HCT116 (cell line): ENCODE results near the gene MCRS1. TPM values are rescaled to one million over a fixed set of nuclear protein-coding genes. Genes with fewer than 3 reads are reported as not detected.

Experiments
- ATAC-seq: fragments of 200-7000 bp; cut with Tn5 transposase; 2 replicates; pipeline ENCODE4 v1.9.1; 2020; ENCODE audit warnings: mild to moderate bottlenecking, moderate library complexity
- BruUV-seq: library from RNA; stranded (reverse); fragments of 400-500 nt; replicated peaks from 2 replicates; lab custom pipeline; 2021; lab: Mats Ljungman, UMichigan
- CTCF ChIA-PET: fragments of 300-600 bp; sonication (Branson Sonifier 250); formaldehyde crosslinking; loops from one replicate; lab custom pipeline; 2021; ENCODE audit warnings: antibody characterized with exemption; lab: Charles Lee
- POLR2A ChIA-PET: fragments of 300-600, 350-600 bp; sonication (Branson Sonifier 250); formaldehyde crosslinking; loops from one replicate; lab custom pipeline; 2021; ENCODE audit warnings: antibody characterized with exemption; lab: Charles Lee
- RAD21 ChIA-PET, 2 experiments: fragments of 300-600 bp; sonication (Branson Sonifier 250); formaldehyde crosslinking; loops; one replicate each; lab custom pipeline; 2023; ENCODE audit warnings: low total read pairs in 2 of 2; ENCODE audit not compliant: uncharacterized antibody in 2 of 2, unreplicated experiment in 2 of 2, low non-redundant PET in 1 of 2; lab: Charles Lee
- DNase-seq: peaks from one replicate; pipeline ENCODE4 v3.0.0-alpha.2; 2010; ENCODE audit warnings: low read depth, low spot score
- H2AFZ ChIP-seq: fragments of 200-600 bp; shearing (Covaris generic), sonication (generic); 2 replicates; pipeline ENCODE4 v1.6.1; 2017; ENCODE audit warnings: low read depth, mixed run types, mixed read lengths, antibody characterized with exemption, low read length; ENCODE audit not compliant: poor library complexity, severe bottlenecking
- H3K27ac ChIP-seq: 2 replicates; pipeline ENCODE4 v1.5.1; 2012; ENCODE audit warnings: low read depth, low read length
- H3K27me3 ChIP-seq: fragments of 200-600 bp; sonication (generic); 2 replicates; pipeline ENCODE4 v1.6.1; 2016; ENCODE audit warnings: mixed run types, low read length, mixed read lengths; ENCODE audit not compliant: insufficient read depth
- H3K36me3 ChIP-seq, 2 experiments: fragments of 200-500 bp in 1 of 2; fragments of 200-600 bp in 1 of 2; sonication (Bioruptor generic) in 1 of 2; sonication (generic) in 1 of 2; 2 replicates each; pipeline versions ENCODE4 v1.5.1 to v1.6.1; 2014 to 2016; ENCODE audit warnings: low read length in 2 of 2, inconsistent platforms in 1 of 2, mixed read lengths in 1 of 2, mixed run types in 1 of 2; ENCODE audit not compliant: insufficient read depth in 2 of 2, control insufficient read depth in 1 of 2
- H3K4me1 ChIP-seq, 2 experiments: fragments of 200-600 bp in 1 of 2; sonication (generic) in 1 of 2; 2 replicates each; pipeline versions ENCODE4 v1.5.1 to v1.6.1; 2012 to 2017; ENCODE audit warnings: low read length in 2 of 2, inconsistent platforms in 1 of 2, mild to moderate bottlenecking in 1 of 2, mixed read lengths in 1 of 2, mixed run types in 1 of 2, moderate library complexity in 1 of 2; ENCODE audit not compliant: insufficient read depth in 2 of 2, control insufficient read depth in 1 of 2
- H3K4me2 ChIP-seq: fragments of 200-600 bp; sonication (generic); 2 replicates; pipeline ENCODE4 v1.6.1; 2017; ENCODE audit warnings: mixed run types, low read length, mixed read lengths
- H3K4me3 ChIP-seq, 2 experiments: fragments of 200-600 bp in 1 of 2; sonication (generic) in 1 of 2; replicated peaks in 1 of 2; 2 replicates each; pipeline ENCODE4 v1.5.1; 2011 to 2016; ENCODE audit warnings: low read length in 2 of 2, control low read depth in 1 of 2, low read depth in 1 of 2, mild to moderate bottlenecking in 1 of 2, mixed read lengths in 1 of 2, mixed run types in 1 of 2
- H3K79me2 ChIP-seq: fragments of 200-600 bp; sonication (generic); 2 replicates; pipeline ENCODE4 v1.6.1; 2017; ENCODE audit warnings: mild to moderate bottlenecking, mixed run types, low read length, moderate library complexity, mixed read lengths; ENCODE audit not compliant: insufficient read depth
- H3K9ac ChIP-seq: fragments of 200-600 bp; sonication (generic); 2 replicates; pipeline ENCODE4 v1.6.1; 2016; ENCODE audit warnings: low read length, mixed read lengths
- H3K9me2 ChIP-seq: fragments of 200-600 bp; sonication (generic), shearing (Covaris generic); 2 replicates; pipeline ENCODE4 v1.6.1; 2017; ENCODE audit warnings: mixed run types, mild to moderate bottlenecking, moderate library complexity; ENCODE audit not compliant: insufficient read depth
- H3K9me3 ChIP-seq, 2 experiments: fragments of 200-500 bp in 1 of 2; fragments of 200-600 bp in 1 of 2; sonication (Bioruptor generic) in 1 of 2; sonication (generic) in 1 of 2; 2 replicates each; pipeline ENCODE4 v1.6.1; 2014 to 2017; ENCODE audit warnings: low read length in 2 of 2, mixed read lengths in 2 of 2, inconsistent platforms in 1 of 2, low read depth in 1 of 2, mild to moderate bottlenecking in 1 of 2, mixed run types in 1 of 2, moderate library complexity in 1 of 2; ENCODE audit not compliant: control insufficient read depth in 1 of 2, insufficient read depth in 1 of 2
- H4K20me1 ChIP-seq: fragments of 200-600 bp; sonication (generic), shearing (Covaris generic); 2 replicates; pipeline ENCODE4 v1.6.1; 2017; ENCODE audit warnings: mixed run types, mild to moderate bottlenecking, moderate library complexity; ENCODE audit not compliant: insufficient read depth
- CBX3 ChIP-seq: IDR thresholded peaks from 2 replicates; pipeline ENCODE4 v1.6.1; 2012; ENCODE audit warnings: low read depth
- CEBPB ChIP-seq: IDR thresholded peaks from 2 replicates; pipeline ENCODE4 v1.6.1; 2012; ENCODE audit warnings: low read depth
- EGR1 ChIP-seq: IDR thresholded peaks from 2 replicates; pipeline ENCODE4 v1.6.1; 2012; ENCODE audit warnings: low read depth
- ELF1 ChIP-seq: IDR thresholded peaks from 2 replicates; pipeline ENCODE4 v1.6.1; 2012; ENCODE audit warnings: low read depth, borderline replicate concordance
- EZH2 ChIP-seq: fragments of 200-600 bp; sonication (generic); IDR thresholded peaks from 2 replicates; pipeline ENCODE4 v1.6.1; 2017; ENCODE audit warnings: antibody characterized with exemption, mixed run types
- EZH2phosphoT487 ChIP-seq: fragments of 200-600 bp; IDR thresholded peaks from 2 replicates; pipeline ENCODE4 v1.6.1; 2018; ENCODE audit warnings: antibody characterized with exemption, borderline replicate concordance
- FOSL1 ChIP-seq: IDR thresholded peaks from 2 replicates; pipeline ENCODE4 v1.6.1; 2012; ENCODE audit warnings: low read depth
- JUND ChIP-seq: IDR thresholded peaks from 2 replicates; pipeline ENCODE4 v1.6.1; 2012
- POLR2AphosphoS5 ChIP-seq: IDR thresholded peaks from 2 replicates; pipeline ENCODE4 v1.6.1; 2011; ENCODE audit warnings: mild to moderate bottlenecking, low read depth, low read length, moderate library complexity
- SIN3A ChIP-seq: IDR thresholded peaks from 2 replicates; pipeline ENCODE4 v1.6.1; 2012; ENCODE audit warnings: low read depth
- SP1 ChIP-seq: IDR thresholded peaks from 2 replicates; pipeline ENCODE4 v1.6.1; 2012; ENCODE audit warnings: low read depth
- SRF ChIP-seq: IDR thresholded peaks from 2 replicates; pipeline ENCODE4 v1.6.1; 2012; ENCODE audit warnings: low read depth
- TCF7L2 ChIP-seq: IDR thresholded peaks from 2 replicates; pipeline ENCODE4 v1.7.0; 2011; ENCODE audit warnings: borderline replicate concordance, inconsistent platforms; ENCODE audit not compliant: insufficient read depth, insufficient read length; ENCODE audit errors: extremely low read depth
- YY1 ChIP-seq: IDR thresholded peaks from 2 replicates; pipeline ENCODE4 v1.6.1; 2011; ENCODE audit warnings: low read length, low read depth, moderate library complexity, mild to moderate bottlenecking; ENCODE audit not compliant: insufficient replicate concordance; ENCODE audit errors: extremely low read depth
- ZNF274 ChIP-seq: fragments of 200-500 bp; sonication (Bioruptor generic); IDR thresholded peaks from 2 replicates; pipeline ENCODE4 v1.6.1; 2014; ENCODE audit warnings: mild to moderate bottlenecking, low read depth, low read length, inconsistent platforms
- intact Hi-C: fragments of 100-400 bp; cut with micrococcal nuclease; formaldehyde crosslinking; loops from 2 replicates; pipeline ENCODE4 v1.10.0; 2022
- total RNA-seq: library from RNA; stranded (reverse); gene quantifications from one replicate; pipeline ENCODE4 v1.2.1, GENCODE V29; 2021; ENCODE audit not compliant: unreplicated experiment
- TF ChIP-seq, protein P1 (sequence below): IDR thresholded peaks from 2 replicates; pipeline ENCODE4 v1.6.1; 2012; ENCODE audit warnings: low read depth
- TF ChIP-seq, protein P2 (sequence below), 3 experiments: fragments of 200-600 bp in 1 of 3; sonication (generic) in 1 of 3; IDR thresholded peaks in 2 of 3; conservative IDR thresholded peaks in 1 of 3; 2 replicates each; pipeline ENCODE4 v1.5.1; 2012 to 2017; ENCODE audit warnings: low read depth in 2 of 3, low read length in 2 of 3, antibody characterized with exemption in 1 of 3, borderline replicate concordance in 1 of 3, control low read depth in 1 of 3, mild to moderate bottlenecking in 1 of 3, mixed read lengths in 1 of 3, mixed run types in 1 of 3, moderate library complexity in 1 of 3; ENCODE audit not compliant: insufficient read depth in 1 of 3
- TF ChIP-seq, protein P3 (sequence below): IDR thresholded peaks from 2 replicates; pipeline ENCODE4 v1.6.1; 2012

Gene MCRS1
- total RNA-seq, 1 experiment from 2014 or later, result 91.9 TPM

DNA sequence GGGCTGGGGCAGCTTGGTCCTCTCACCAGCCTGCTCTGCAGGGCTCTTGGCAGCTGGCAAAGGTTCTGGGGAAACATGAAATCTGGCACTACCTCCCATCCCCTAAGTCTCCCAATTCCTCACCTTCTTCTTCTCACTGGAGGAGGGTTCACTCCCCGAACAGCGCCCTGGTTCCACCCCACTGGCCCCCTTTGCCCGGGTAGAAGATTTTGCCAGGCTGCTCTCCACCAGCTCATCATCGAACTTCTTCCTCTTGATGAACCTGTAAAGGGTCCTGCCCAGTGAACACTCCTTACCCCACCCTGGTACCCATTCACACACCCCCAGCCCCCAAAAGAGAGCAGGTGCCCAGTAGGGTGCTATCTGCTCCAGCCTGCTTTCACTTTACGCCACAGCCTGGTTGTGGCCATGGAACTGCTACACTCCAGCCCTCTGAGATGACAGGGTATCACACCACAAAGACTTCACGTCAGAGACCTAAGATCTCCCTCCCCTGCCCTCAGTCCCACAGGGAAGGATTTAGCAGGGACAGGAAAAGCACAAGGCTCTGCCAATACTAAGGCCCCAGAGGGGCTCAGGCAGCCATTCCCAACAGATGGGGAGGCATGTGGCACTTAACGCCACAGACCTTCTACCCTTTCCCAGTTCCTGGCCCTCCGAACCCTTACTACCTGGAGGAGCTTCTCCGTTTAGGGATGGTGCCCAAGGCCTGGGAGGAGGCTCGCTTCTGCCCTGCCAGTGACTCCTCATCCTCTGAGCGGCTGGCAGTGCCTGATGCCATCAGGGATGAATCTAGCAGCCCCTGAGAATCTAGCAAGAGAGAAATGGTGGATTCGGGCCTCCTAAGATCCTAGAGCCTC, 2.3 kb downstream of the MCRS1 start (continued):
- no peak for TF ChIP-seq POLR2AphosphoS5

DNA sequence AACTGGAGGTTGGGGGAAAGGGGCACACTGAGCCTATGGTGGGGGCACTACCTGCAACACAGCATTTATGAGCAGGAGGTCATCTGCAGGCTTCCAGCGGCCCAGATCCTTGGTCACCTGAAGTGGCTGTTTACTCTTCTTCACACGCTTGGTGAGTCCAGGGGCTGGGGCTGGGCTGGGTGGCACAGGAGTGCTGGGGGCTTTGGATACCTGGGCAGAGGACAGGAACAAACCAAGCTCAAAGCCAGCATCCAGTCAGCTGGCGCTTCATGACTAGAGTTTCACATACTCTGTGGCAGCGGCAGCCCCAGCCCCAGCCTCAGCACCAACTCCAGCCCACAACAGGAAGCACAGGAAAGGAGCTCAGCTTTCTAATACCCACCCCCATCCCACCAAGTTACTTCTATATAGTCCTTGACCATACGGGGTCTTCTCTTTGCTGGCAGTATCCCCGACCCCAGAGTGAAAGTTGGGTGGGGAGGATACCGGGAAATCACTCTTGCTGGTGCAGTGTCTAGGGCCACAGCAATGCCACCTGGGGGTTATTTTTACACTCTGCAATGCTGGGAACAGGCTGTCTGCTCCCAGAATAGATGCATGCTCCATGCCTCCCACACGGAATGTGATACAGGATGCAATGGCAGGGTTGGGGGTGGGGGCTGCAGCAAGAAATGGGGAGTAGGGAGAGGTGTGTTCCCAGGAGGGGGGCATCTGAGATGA, 3.1 kb downstream of the MCRS1 start:
- no TSS peak for BruUV-seq
- no peak overlapping the region; the same call in 1 of the 2 replicates for H3K27ac ChIP-seq
- TF ChIP-seq POLR2AphosphoS5, result no peak
- TF ChIP-seq, protein P1, sequence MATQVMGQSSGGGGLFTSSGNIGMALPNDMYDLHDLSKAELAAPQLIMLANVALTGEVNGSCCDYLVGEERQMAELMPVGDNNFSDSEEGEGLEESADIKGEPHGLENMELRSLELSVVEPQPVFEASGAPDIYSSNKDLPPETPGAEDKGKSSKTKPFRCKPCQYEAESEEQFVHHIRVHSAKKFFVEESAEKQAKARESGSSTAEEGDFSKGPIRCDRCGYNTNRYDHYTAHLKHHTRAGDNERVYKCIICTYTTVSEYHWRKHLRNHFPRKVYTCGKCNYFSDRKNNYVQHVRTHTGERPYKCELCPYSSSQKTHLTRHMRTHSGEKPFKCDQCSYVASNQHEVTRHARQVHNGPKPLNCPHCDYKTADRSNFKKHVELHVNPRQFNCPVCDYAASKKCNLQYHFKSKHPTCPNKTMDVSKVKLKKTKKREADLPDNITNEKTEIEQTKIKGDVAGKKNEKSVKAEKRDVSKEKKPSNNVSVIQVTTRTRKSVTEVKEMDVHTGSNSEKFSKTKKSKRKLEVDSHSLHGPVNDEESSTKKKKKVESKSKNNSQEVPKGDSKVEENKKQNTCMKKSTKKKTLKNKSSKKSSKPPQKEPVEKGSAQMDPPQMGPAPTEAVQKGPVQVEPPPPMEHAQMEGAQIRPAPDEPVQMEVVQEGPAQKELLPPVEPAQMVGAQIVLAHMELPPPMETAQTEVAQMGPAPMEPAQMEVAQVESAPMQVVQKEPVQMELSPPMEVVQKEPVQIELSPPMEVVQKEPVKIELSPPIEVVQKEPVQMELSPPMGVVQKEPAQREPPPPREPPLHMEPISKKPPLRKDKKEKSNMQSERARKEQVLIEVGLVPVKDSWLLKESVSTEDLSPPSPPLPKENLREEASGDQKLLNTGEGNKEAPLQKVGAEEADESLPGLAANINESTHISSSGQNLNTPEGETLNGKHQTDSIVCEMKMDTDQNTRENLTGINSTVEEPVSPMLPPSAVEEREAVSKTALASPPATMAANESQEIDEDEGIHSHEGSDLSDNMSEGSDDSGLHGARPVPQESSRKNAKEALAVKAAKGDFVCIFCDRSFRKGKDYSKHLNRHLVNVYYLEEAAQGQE, result no peak
- TF ChIP-seq ZNF274, result no peak
- TF ChIP-seq CEBPB, result no peak
- TF ChIP-seq ELF1, result no peak
- no peak for TF ChIP-seq FOSL1
- no peak for TF ChIP-seq SIN3A
- no peak for TF ChIP-seq EGR1
- TF ChIP-seq, protein P2, sequence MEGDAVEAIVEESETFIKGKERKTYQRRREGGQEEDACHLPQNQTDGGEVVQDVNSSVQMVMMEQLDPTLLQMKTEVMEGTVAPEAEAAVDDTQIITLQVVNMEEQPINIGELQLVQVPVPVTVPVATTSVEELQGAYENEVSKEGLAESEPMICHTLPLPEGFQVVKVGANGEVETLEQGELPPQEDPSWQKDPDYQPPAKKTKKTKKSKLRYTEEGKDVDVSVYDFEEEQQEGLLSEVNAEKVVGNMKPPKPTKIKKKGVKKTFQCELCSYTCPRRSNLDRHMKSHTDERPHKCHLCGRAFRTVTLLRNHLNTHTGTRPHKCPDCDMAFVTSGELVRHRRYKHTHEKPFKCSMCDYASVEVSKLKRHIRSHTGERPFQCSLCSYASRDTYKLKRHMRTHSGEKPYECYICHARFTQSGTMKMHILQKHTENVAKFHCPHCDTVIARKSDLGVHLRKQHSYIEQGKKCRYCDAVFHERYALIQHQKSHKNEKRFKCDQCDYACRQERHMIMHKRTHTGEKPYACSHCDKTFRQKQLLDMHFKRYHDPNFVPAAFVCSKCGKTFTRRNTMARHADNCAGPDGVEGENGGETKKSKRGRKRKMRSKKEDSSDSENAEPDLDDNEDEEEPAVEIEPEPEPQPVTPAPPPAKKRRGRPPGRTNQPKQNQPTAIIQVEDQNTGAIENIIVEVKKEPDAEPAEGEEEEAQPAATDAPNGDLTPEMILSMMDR (IDR thresholded peaks at IDR 0.05 in 2 of 3, conservative IDR thresholded peaks at IDR 0.05 in 1 of 3; ENCODE audit: borderline replicate concordance in 1 of 3, insufficient read depth in 1 of 3, low read depth in 2 of 3, low read length in 2 of 3), result no peak
- TF ChIP-seq YY1, result no peak
- no peak for TF ChIP-seq CBX3
- TF ChIP-seq EZH2phosphoT487, result no peak
- no peak for TF ChIP-seq EZH2
- TF ChIP-seq TCF7L2, result no peak
- no peak for TF ChIP-seq JUND
- TF ChIP-seq, protein P3, sequence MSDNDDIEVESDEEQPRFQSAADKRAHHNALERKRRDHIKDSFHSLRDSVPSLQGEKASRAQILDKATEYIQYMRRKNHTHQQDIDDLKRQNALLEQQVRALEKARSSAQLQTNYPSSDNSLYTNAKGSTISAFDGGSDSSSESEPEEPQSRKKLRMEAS, result no peak
- TF ChIP-seq SP1, result no peak
- TF ChIP-seq SRF, result no peak
- TF ChIP-seq, all 23 proteins: peak for 0
- peaks cover 48% of the 10 kb centered on the region for H3K79me2 ChIP-seq
- no peaks in the 10 kb centered on the region for H3K9me2 ChIP-seq
- no peaks in the 10 kb centered on the region for H4K20me1 ChIP-seq
- H3K9ac ChIP-seq, result no peak overlapping the region
- intact Hi-C loops, result loop anchor here (5.0 kb wide), 1 partner anchor 208 kb away; no protein-coding TSS in a partner anchor
- ChIA-PET CTCF (no interaction called here), POLR2A (no interaction called here), RAD21 (no interaction called here)
- peaks cover 8 to 15% of the 10 kb centered on the region in 2 experiments; a peak in 3 of 4 replicates for H3K4me1 ChIP-seq
- no peaks in the 10 kb centered on the region for H3K27me3 ChIP-seq
- DNase-seq (no peak), ATAC-seq (no peak)
- no peaks in the 10 kb centered on the region for H3K9me3 ChIP-seq
- no peak overlapping the region for H3K4me3 ChIP-seq
- no peak overlapping the region for H3K4me2 ChIP-seq
- peaks cover 14 to 50% of the 10 kb centered on the region in 2 experiments; a peak in 3 of 4 replicates for H3K36me3 ChIP-seq
- H2AFZ ChIP-seq, result no peak overlapping the region
